NCI-H69 (cell line): ENCODE measurements around the gene TRIM44.
A peak's percentile ranks its signal among the peaks of the same experiment; 100 is the strongest.

Experiments used
- DNase-seq: peaks from one replicate; lab custom pipeline; 2025; lab: John Stamatoyannopoulos, UW

TRIM44 gene, protein sequence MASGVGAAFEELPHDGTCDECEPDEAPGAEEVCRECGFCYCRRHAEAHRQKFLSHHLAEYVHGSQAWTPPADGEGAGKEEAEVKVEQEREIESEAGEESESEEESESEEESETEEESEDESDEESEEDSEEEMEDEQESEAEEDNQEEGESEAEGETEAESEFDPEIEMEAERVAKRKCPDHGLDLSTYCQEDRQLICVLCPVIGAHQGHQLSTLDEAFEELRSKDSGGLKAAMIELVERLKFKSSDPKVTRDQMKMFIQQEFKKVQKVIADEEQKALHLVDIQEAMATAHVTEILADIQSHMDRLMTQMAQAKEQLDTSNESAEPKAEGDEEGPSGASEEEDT

DNA sequence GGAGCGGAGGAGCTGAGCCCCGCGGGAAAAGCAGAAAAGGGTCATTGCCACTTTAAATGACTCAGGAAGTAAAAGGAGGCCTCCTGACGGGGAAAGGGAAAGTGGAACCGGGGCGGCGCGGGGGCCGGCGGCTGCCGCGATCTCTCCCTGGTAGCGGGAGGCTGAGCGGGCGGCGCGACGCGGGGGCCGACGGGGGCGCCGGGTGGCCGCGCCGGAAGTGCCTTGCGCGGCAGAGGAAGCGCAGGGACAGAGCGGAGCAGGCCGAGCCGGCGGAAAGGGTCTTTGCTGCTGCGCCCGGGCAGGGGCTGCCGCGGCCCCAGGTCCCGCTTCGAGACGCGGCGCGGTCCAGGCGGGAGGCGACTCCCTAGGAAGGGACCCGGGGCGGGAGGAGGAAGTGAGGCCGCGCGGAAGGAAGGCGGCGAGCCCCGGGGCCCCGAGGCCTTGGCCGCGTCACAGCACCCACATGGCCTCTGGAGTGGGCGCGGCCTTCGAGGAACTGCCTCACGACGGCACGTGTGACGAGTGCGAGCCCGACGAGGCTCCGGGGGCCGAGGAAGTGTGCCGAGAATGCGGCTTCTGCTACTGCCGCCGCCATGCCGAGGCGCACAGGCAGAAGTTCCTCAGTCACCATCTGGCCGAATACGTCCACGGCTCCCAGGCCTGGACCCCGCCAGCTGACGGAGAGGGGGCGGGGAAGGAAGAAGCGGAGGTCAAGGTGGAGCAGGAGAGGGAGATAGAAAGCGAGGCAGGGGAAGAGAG, at the start of gene TRIM44:
TSS of gene TRIM44 (plus strand) at position 127 of the 759 bp plus-strand sequence. CDS start at position 464, 337 bp downstream.
- DNase-seq = peak; percentile 95

DNA sequence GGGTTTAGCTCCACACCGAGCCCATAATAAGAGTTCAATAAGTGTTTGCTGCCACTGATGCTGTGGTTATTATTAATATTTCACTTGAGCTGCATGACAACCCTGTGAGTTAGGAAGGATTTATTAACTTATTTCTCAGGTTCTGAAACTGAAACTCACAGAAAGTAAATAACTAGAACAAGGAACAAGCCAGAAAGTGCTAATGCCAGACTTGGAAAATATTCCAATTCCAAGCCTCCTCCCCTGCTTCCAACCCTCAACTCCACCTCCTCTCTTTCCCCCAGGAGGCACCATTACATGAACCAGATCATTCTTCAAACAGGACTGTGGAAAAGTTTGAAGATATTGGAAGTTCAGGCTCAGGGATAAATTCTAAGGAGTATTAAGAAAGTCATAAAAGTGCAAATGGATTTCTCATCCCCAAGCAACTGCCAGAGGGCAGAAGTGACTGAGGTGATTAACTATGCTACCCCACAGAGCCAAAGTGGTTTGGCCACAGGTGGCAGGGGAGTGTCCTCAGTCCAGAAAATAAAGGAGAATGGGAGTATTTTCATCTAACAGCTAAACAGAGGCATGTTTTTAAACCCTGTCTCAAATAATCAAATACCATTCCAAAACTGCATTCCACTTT, 47.5 kb upstream of the TRIM44 start:
- peak; percentile 93 for DNase-seq

DNA sequence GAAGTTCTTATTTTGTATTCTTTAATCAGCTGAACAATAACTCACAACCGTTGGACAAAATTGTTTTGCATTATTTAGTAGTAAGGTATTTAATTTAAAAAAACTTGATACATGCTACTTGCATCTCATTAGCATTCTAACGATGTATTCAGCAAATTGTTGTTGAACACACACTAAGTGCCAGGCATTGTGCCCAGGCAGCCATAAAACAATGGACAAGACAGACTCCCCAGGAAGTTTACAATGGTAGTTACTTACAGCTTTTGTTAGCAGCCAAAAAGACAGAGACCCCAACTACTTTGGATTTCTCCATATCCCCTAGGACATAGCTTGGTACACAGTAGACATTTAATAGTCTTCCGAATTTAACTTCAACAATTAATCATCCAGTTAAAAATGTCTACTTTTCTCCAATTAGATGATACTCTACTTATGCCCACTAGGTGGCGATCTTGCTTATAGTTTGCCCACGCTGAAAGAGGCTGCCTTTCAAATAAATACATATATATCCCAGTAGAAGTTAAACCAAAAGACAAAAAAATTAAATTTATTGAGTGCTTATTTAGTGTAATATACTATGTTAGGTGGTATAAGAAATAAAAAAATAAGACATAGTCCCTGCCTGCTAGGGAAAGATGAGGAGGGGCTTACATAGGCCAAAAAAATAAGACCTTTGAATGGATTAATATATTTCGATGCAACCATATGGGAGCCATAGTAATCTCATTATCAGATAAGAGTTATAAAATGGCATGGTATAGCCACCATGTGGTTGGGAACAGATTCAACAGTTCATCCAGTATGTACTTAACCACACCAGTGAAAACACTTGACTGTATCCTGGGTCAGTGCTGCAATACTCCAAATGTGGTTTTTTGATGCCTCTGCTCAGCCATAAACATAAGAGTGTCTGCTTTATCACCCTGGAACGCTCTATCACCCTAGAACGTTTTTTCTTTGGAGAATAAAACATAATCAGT, 46.4 kb upstream of the TRIM44 start:
- peak; percentile 86 for DNase-seq

DNA sequence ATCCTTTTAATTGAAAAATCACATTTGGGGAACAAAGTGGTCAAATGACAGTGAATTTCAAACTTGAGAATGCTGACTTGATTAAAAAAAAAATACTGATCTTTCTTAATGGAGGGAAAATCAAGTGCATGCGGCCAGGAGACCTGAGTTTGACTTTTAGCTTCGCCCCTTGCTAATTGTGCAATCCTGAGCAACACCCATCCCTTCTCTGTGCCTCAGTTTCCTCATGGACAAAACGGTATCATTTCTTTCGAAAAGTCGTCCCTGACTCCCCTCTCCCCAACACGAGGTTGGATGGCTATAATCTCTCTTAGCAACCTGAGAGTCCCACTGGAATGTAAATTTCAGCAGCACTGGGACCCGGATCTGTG, 45.3 kb upstream of the TRIM44 start:
- no peak for DNase-seq

DNA sequence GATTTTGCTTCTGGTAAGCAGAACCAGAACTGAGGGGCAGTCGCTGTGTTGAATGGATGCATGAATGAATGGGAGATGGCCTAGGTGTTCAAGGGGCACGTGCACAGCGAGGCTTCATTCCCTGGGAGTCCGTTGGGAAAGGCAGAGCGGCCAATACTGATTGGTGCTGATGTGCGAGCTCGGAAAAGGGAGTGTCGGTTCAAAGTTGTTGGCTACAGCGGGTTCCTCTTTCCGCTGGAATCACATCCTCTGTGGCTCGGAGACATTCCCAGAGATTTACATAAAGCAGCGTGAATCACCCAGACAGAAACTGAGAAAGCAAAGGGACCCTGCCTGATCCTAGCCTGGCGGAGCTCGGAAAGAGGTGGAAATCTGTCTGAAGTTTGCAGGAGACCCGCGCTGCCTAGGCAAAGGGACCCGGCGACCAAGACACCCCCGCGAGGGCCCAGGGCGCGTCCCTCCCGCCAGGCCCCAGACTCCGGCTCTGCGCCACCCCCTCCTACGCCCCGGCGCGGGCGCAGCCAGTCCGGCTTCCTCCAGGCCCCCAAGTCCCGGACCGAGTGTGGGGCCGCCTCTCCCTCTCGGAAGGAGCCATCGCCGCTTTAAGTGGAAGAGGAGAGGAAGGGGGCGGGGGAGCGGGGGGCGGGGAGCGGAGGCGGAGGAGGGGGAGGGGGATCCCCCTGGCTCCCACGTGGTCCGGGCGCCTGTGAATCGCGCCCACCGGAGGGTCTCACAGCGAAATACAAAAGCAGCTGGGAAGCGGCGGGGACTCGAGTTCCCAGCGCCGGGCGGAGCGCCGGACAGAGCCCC, 44.7 kb upstream of the TRIM44 start, which contains the start of gene FJX1:
TSS of gene FJX1 (plus strand) at position 774 of the 810 bp plus-strand sequence. CDS start 177 bp downstream, outside the sequence.
- peak; percentile 98 for DNase-seq

DNA sequence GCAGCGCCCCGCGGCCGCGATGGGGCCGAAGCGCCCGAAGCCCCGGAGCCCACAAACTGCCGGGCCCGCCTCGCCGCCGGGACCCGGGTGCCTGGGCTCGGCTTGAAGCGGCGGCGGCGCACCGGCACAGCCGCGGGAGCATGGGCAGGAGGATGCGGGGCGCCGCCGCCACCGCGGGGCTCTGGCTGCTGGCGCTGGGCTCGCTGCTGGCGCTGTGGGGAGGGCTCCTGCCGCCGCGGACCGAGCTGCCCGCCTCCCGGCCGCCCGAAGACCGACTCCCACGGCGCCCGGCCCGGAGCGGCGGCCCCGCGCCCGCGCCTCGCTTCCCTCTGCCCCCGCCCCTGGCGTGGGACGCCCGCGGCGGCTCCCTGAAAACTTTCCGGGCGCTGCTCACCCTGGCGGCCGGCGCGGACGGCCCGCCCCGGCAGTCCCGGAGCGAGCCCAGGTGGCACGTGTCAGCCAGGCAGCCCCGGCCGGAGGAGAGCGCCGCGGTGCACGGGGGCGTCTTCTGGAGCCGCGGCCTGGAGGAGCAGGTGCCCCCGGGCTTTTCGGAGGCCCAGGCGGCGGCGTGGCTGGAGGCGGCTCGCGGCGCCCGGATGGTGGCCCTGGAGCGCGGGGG, 44.0 kb upstream of the TRIM44 start:
- peak; percentile 81 for DNase-seq

DNA sequence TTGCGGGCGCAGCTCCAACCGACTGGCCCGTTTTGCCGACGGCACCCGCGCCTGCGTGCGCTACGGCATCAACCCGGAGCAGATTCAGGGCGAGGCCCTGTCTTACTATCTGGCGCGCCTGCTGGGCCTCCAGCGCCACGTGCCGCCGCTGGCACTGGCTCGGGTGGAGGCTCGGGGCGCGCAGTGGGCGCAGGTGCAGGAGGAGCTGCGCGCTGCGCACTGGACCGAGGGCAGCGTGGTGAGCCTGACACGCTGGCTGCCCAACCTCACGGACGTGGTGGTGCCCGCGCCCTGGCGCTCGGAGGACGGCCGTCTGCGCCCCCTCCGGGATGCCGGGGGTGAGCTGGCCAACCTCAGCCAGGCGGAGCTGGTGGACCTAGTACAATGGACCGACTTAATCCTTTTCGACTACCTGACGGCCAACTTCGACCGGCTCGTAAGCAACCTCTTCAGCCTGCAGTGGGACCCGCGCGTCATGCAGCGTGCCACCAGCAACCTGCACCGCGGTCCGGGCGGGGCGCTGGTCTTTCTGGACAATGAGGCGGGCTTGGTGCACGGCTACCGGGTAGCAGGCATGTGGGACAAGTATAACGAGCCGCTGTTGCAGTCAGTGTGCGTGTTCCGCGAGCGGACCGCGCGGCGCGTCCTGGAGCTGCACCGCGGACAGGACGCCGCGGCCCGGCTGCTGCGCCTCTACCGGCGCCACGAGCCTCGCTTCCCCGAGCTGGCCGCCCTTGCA, 43.3 kb upstream of the TRIM44 start:
- peak; percentile 84 for DNase-seq

DNA sequence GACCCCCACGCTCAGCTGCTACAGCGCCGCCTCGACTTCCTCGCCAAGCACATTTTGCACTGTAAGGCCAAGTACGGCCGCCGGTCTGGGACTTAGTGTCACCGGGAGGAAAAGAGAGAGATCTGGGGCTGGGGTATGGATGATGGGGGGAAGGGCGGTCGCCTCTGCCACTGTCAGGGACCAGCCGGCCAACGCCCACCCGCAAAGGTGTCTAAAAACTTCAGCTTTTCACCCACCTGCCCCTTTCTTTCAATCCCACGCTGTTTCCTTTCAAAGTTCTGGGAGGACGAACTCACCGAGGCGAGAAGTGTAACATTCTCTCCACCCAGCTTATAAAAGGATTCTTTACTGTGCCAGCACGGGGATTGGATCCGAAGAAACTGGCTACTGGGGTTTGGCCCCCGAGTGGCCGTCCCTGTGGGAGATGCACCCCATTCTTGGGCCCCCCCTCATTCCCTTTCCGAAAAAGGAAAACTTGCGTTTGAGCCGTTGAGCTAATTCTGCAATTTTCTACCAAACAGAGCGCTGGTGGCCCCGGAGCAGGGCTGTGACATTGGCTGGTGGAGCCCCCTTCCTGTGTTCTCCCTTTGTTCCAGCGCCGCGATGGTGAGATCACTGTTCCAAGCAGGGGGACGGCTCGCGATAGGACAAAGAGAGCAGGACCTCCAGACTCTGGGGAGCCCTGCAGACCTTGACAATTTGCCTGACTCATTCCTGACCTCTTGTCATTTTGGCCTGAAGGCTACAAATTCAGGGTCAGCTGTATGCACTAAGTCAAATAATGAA, 42.5 kb upstream of the TRIM44 start:
- DNase-seq = peak; percentile 83

DNA sequence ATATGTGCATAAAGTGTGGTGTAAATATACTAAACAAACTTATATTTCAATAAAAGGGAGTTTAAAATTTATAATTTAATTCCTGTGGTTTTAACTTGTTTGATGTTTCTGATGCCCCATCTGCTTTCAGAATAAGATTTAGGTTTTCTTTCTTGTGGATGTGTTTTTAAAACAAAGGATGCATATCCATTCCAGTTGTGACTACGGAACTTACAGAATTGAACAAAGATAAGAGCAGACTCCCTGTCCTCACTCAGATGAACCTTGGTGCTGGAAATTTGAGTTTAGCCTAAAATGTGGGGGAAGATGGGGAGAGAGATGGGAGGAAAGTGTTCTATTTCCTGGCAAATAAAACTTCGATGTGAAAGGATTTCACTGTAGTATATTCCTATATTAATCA, 41.8 kb upstream of the TRIM44 start:
- DNase-seq = no peak

DNA sequence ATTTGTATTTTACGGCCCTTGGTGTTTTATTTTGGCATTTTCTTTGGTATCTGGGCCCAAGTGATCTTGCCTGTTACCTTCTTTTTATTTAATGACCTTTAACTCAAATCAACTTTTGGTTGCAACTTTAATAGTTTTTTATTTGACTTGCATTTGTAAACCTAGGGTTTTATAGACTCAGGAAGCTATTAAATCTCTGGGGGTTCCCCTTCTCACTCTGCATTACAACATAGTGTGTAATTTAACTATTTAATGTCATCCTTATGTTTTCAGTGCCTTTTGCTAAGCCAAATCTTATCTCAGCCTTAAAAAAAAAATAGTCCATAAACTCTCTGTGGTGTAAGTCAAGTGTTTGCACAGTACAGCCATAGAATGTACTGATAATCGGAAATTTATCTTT, 41.0 kb upstream of the TRIM44 start:
- DNase-seq = peak; percentile 42

DNA sequence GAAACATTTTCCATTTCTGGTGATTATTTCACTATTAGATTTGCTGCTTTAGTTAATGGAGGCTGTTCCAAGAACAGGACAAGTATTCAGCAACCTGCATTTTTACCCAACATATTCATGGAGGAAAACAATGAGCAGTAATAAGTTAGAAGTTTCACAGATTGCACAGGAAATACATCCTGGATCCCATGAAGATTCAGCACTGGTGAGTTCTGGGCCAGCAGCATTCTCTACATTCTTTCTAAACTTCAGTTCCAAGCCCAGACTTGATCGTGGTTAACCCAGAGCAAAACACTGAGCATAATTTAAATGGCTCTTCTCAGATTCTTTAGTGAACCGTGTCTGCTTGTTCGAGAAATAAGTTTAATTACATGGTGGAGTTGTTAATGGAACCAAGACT, 40.5 kb upstream of the TRIM44 start:
- peak; percentile 88 for DNase-seq

DNA sequence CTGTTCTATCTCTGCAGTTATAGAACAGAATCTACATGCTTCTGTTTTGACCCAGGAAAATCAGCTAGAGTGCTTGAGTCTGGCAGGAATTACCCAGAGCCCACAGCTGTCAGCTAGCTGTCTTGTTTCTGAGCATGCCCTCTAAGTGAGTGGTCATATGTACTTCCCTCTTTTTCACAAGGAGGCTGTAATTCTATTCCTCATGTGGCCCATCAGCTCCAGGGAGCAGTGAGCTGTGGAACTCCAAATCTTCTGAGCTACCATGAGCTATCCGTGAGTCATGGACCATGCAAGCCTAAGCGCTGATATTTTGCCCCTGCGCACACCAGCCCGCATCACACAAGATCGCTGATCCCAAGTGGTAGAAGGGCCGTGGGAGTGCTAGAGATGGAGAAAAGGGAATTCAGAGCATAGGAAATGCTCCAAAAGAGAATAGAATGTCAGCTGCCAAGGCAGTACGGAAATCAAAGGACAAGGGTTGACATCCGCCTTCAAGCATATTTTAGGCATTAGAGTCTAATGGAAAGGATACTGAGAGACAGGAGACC, 38.9 kb upstream of the TRIM44 start:
- peak; percentile 69 for DNase-seq

DNA sequence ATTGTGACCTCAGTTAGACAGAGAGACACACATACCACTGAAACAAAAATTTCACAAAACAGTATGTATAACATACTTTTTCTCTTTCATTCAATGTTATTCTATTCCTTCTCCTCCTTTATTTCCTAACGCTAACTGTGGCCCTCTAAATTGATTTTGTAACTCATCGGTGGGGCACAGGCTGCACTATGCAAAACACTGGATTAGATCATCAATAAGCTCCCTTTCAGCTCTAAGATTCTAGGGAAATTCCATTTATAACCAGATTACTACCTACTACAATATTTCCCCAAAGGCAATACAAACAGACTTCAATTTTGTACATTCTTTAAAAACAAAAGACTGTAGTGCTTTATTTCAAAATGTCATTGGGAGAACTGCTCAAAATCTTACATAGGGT, 38.3 kb upstream of the TRIM44 start:
- no peak for DNase-seq

DNA sequence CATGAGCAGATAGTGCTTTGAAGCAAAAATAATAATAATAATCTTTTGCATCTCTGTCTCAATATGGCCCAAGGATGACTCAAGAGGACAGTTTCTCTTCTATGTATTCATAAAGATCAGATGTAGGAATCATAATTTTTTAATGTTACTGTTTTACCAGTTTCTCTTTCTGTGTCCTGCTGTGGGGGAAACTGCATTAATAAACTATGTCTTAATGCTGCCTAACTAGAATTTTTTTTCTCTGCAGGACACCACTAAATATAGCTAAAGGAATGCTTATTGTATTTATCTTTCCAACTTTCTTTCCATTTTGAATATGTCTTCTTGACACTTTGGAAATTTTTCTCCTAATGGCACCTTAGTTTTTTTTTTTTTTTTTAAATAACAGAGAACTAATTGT, 37.8 kb upstream of the TRIM44 start:
- DNase-seq = no peak

DNA sequence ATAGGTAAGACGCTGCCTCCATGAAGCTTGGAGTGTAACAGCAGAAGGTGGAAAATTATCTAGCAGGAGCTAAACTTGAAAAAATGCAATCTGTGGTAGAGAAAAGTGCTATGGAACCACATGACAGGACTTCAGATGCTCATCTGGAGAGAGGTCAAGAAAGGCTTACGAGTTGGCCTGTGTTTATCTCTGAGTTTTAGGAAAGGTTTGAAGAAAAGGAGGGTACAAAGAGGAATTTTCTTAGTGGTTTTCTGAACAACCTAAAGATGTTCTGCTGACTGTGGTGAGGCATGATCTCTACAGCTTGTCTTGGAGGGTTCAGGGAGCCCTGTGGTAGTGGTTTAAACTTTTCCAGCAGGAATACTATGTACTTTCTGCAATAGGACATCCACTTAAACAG, 36.1 kb upstream of the TRIM44 start:
- no peak for DNase-seq

DNA sequence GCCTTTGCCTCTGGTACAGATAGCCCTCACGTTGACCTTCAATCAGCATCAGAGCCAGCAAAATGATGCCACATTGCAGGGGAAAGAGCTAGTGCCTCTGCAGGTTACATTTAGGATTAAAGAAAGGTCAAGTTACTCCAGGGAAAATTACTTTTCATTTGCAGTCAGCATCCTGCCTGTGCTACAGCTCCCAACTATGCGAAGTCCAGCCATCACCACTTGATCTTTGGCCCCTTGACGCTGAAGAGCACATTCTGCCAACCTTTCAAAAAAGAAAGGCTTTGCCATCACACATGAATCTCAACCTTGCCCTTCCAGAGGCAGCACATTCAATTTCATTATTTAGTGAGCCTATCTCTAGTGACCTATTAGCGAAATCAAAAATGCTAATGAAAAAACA, 33.1 kb upstream of the TRIM44 start:
- DNase-seq = no peak

DNA sequence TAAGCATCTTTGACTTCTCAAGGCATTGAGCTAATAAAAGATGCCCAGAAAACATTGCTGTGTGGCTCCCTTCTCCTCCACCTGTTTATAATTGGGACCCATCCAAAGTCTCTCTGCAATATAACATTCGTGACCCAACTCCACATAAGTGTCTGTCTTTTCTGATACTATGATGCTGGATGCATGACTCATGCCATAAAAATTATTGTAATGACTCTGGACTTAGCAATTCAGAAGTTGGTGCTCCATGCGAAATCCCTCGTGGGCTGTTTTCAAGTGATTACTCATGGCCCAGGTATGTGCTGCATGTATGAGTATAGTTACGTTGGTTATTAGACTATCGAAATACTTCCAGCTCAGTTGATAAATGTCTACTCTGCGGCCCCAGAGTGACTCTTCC, 32.7 kb upstream of the TRIM44 start:
- DNase-seq = peak; percentile 47

DNA sequence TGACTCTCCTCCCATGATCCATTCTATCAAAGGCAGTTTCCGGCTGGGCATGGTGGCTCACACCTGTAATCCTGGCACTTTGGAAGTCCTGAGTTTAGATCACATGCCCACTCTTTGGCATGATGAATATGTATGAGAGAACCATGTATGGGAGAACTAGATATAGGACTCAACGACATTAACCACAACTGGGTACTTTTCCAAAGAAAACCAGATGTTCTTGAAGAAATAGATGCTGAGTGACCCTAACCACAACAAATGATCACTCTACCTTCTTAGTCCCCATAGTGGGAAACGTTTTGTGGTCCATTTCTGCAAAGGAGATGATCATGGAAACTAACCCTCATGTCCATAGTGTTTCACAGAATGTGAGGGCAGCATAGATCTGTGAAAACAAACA, 30.7 kb upstream of the TRIM44 start:
- no peak for DNase-seq

DNA sequence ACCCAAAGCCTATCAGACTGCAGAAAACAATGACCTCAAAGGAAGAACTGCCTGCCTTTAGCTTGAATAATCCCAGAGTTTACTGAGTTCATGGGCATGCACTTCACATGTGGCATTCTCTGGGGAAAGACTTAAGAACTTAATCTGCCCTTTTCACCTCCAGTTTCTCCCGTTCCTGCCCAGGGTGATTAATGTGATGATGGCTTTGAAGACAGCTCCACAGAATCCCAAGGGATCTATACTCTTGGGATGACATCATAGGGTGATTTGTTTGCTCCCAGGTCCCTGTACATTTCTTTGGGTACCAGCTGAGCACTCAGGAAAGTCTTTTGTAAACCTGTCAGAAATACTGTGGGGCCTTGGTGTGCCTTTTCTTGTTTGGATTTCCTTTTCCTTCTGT, 30.3 kb upstream of the TRIM44 start:
- peak; percentile 81 for DNase-seq
